Testis (tissue), 2 donors: ENCODE data around the gene CYTH4.

Experiments
- POLR2A ChIP-seq: fragments of 450-650 bp; IDR thresholded peaks from one replicate; pipeline ENCODE4 v1.6.1; 2017; ENCODE audit warnings: antibody characterized with exemption, mild to moderate bottlenecking, moderate library complexity
- TF ChIP-seq, protein P1 (sequence below), 3 experiments: fragments of 450-650 bp in 2 of 3; fragments of 200-600 bp in 1 of 3; sonication (generic) in 1 of 3; IDR thresholded peaks; one replicate each; pipeline ENCODE4 v1.5.1; 2016 to 2019; ENCODE audit warnings: antibody characterized with exemption in 3 of 3, mild to moderate bottlenecking in 2 of 3, moderate library complexity in 1 of 3

- TF ChIP-seq, protein P1, sequence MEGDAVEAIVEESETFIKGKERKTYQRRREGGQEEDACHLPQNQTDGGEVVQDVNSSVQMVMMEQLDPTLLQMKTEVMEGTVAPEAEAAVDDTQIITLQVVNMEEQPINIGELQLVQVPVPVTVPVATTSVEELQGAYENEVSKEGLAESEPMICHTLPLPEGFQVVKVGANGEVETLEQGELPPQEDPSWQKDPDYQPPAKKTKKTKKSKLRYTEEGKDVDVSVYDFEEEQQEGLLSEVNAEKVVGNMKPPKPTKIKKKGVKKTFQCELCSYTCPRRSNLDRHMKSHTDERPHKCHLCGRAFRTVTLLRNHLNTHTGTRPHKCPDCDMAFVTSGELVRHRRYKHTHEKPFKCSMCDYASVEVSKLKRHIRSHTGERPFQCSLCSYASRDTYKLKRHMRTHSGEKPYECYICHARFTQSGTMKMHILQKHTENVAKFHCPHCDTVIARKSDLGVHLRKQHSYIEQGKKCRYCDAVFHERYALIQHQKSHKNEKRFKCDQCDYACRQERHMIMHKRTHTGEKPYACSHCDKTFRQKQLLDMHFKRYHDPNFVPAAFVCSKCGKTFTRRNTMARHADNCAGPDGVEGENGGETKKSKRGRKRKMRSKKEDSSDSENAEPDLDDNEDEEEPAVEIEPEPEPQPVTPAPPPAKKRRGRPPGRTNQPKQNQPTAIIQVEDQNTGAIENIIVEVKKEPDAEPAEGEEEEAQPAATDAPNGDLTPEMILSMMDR (IDR thresholded peaks at IDR 0.05) = peak in 2 of 3 experiments; percentile 33 to 47
- no peak for TF ChIP-seq POLR2A
Observed at GRCh38 chr22:37259540-37260029, 22.7 kb upstream of the CYTH4 start.
